A549 (cell line): ENCODE results near the gene ACVR2A. TPM values are rescaled to one million over a fixed set of nuclear protein-coding genes. Genes with fewer than 3 reads are reported as not detected.
A peak's percentile ranks its signal among the peaks of the same experiment; 100 is the strongest.

ENCODE experiments used
- ATAC-seq, 2 experiments: fragments of 200-7000 bp in 1 of 2; fragments of >200 bp in 1 of 2; cut with Nextera tagmentation in 1 of 2; cut with Tn5 transposase in 1 of 2; 3 replicates each; pipeline versions ENCODE4 v1.8.0 to v1.9.1; 2018 to 2020; ENCODE audit warnings: mild to moderate bottlenecking in 1 of 2, moderate library complexity in 1 of 2
- CTCF ChIA-PET: fragments of 300-600 bp; sonication (Branson Sonifier 250); formaldehyde crosslinking; extraction: SDS; loops from one replicate; lab custom pipeline; 2021; ENCODE audit warnings: antibody characterized with exemption, inconsistent platforms; lab: Yijun Ruan, JAX
- POLR2A ChIA-PET: fragments of 350-600 bp; formaldehyde crosslinking; extraction: SDS; loops from one replicate; lab custom pipeline; 2021; ENCODE audit warnings: antibody characterized with exemption, inconsistent platforms; lab: Yijun Ruan, JAX
- DNase-seq, 2 experiments: peaks; one replicate each; pipeline versions ENCODE4 v3.0.0 to v3.0.0-alpha.2; 2011 to 2016; ENCODE audit warnings: low read depth in 1 of 2, low spot score in 1 of 2
- FAIRE-seq: peaks from 2 replicates; lab custom pipeline; 2011; peaks lifted over from hg19 to GRCh38; lab: Jason Lieb, UNC
- H3K27ac ChIP-seq, 2 experiments: fragments of >200 bp; sonication (Bioruptor Twin); formaldehyde crosslinking; 3 replicates each; pipeline ENCODE4 v1.5.1; 2016 to 2017
- H3K4me1 ChIP-seq: fragments of >200 bp; sonication (Bioruptor Twin); formaldehyde crosslinking; 3 replicates; pipeline ENCODE4 v1.6.1; 2016
- H3K4me2 ChIP-seq: fragments of >200 bp; sonication (Bioruptor Twin); formaldehyde crosslinking; 3 replicates; pipeline ENCODE4 v1.6.1; 2016
- H3K4me3 ChIP-seq: fragments of >200 bp; sonication (Bioruptor Twin); formaldehyde crosslinking; 3 replicates; pipeline ENCODE4 v1.5.1; 2016
- H3K9me3 ChIP-seq: fragments of >200 bp; sonication (Bioruptor Twin); formaldehyde crosslinking; 3 replicates; pipeline ENCODE4 v1.6.1; 2016
- ATOH8 ChIP-seq: fragments of 250-450 bp; sonication (Bioruptor Pico); IDR thresholded peaks from 2 replicates; pipeline ENCODE4 v1.5.0; 2020; ENCODE audit warnings: low read depth, mild to moderate bottlenecking, moderate library complexity
- CBX2 ChIP-seq: fragments of 200-600 bp; sonication (generic); IDR thresholded peaks from 2 replicates; pipeline ENCODE4 v1.6.1; 2016; ENCODE audit warnings: low read depth, mild to moderate bottlenecking, borderline replicate concordance
- CEBPB ChIP-seq, 2 experiments: fragments of >200 bp in 1 of 2; sonication (Bioruptor Twin) in 1 of 2; formaldehyde crosslinking in 1 of 2; IDR thresholded peaks; 2 replicates each; pipeline ENCODE4 v1.6.1; 2012 to 2016
- CHD2 ChIP-seq: fragments of 150-350 bp; IDR thresholded peaks from 2 replicates; pipeline ENCODE4 v1.6.1; 2014; ENCODE audit warnings: low read length; ENCODE audit not compliant: partially characterized antibody
- CTCF ChIP-seq: fragments of >200 bp; sonication (Bioruptor Twin); formaldehyde crosslinking; IDR thresholded peaks from 3 replicates; pipeline ENCODE4 v1.5.1; 2016
- E2F6 ChIP-seq: IDR thresholded peaks from 2 replicates; pipeline ENCODE4 v1.6.1; 2012; ENCODE audit warnings: low read depth, borderline replicate concordance
- EP300 ChIP-seq, 2 experiments: fragments of >200 bp; sonication (Bioruptor Twin); formaldehyde crosslinking; IDR thresholded peaks; 2 replicates in 1 of 2; 3 replicates in 1 of 2; pipeline ENCODE4 v1.6.1; 2016 to 2017
- HEYL ChIP-seq: fragments of 250-450 bp; sonication (Bioruptor Pico); IDR thresholded peaks from 2 replicates; pipeline ENCODE4 v1.8.0; 2021; ENCODE audit warnings: mild to moderate bottlenecking, moderate library complexity
- JUN ChIP-seq, 2 experiments: fragments of >200 bp; sonication (Bioruptor Twin); formaldehyde crosslinking; IDR thresholded peaks; 2 replicates in 1 of 2; 3 replicates in 1 of 2; pipeline ENCODE4 v1.6.1; 2016 to 2017
- KDM1A ChIP-seq: fragments of 200-600 bp; sonication (generic); IDR thresholded peaks from 2 replicates; pipeline ENCODE4 v1.6.1; 2016; ENCODE audit warnings: low read depth, mild to moderate bottlenecking
- MYC ChIP-seq: IDR thresholded peaks from 2 replicates; pipeline ENCODE4 v1.6.1; 2012; ENCODE audit warnings: mild to moderate bottlenecking, inconsistent platforms, low read length, improper control_type of control experiment, borderline replicate concordance
- NPAS2 ChIP-seq: fragments of 250-450 bp; sonication (Bioruptor Pico); IDR thresholded peaks from 2 replicates; pipeline ENCODE4 v1.8.0; 2022; ENCODE audit warnings: mild to moderate bottlenecking, moderate library complexity, borderline replicate concordance
- NR3C1 ChIP-seq: fragments of >200 bp; sonication (Bioruptor Twin); formaldehyde crosslinking; IDR thresholded peaks from 3 replicates; pipeline ENCODE4 v1.6.1; 2017
- RAD21 ChIP-seq, 2 experiments: fragments of >200 bp in 1 of 2; sonication (Bioruptor Twin) in 1 of 2; formaldehyde crosslinking in 1 of 2; IDR thresholded peaks in 1 of 2; conservative IDR thresholded peaks in 1 of 2; 2 replicates in 1 of 2; 3 replicates in 1 of 2; pipeline ENCODE4 v1.6.1; 2012 to 2018; ENCODE audit warnings: inconsistent platforms in 1 of 2
- RCOR1 ChIP-seq: fragments of 150-350 bp; IDR thresholded peaks from 2 replicates; pipeline ENCODE4 v1.6.1; 2014; ENCODE audit warnings: antibody characterized with exemption, low read length, low read depth
- RFX5 ChIP-seq: fragments of 450-650 bp; IDR thresholded peaks from 2 replicates; pipeline ENCODE4 v1.7.1; 2014; ENCODE audit warnings: antibody characterized with exemption, mild to moderate bottlenecking, moderate library complexity
- SMC3 ChIP-seq: fragments of >200 bp; sonication (Bioruptor Twin); formaldehyde crosslinking; IDR thresholded peaks from 3 replicates; pipeline ENCODE4 v1.6.1; 2018; ENCODE audit warnings: inconsistent platforms
- TFCP2L1 ChIP-seq: fragments of 250-450 bp; sonication (Bioruptor Pico); IDR thresholded peaks from 2 replicates; pipeline ENCODE4 v1.5.0; 2021; ENCODE audit warnings: mild to moderate bottlenecking
- ZC3H11A ChIP-seq: fragments of 450-650 bp; IDR thresholded peaks from 2 replicates; pipeline ENCODE4 v1.6.1; 2014; ENCODE audit warnings: antibody characterized with exemption, mild to moderate bottlenecking
- whole genome bisulfite sequencing: methylation state at CpG from one replicate; pipeline ENCODE4 v1.1.6; 2017; ENCODE audit errors: missing lambda C conversion rate; 5-methylcytosine and 5-hydroxymethylcytosine counted together
- polyA plus RNA-seq, 4 experiments: library from polyadenylated mRNA; depleted of rRNA in 3 of 4; stranded (reverse); fragments of >200 nt; fragmentation: RNase III in 1 of 4; extraction: RNeasy Plus Mini Kit Qiagen cat#74134 plus additional on column Dnase treatment in 1 of 4; gene quantifications; 2 replicates in 3 of 4; 3 replicates in 1 of 4; pipeline ENCODE4 v1.2.3, GENCODE V29; 2011 to 2017
- TF ChIP-seq, protein P1 (sequence below): fragments of 450-650 bp; IDR thresholded peaks from 2 replicates; pipeline ENCODE4 v1.6.1; 2014; ENCODE audit warnings: antibody characterized with exemption

ACVR2A gene
- polyA plus RNA-seq, 2 of the 4 experiments (the other 2 are of a cell fraction) = 2.6 to 5.7 TPM

DNA sequence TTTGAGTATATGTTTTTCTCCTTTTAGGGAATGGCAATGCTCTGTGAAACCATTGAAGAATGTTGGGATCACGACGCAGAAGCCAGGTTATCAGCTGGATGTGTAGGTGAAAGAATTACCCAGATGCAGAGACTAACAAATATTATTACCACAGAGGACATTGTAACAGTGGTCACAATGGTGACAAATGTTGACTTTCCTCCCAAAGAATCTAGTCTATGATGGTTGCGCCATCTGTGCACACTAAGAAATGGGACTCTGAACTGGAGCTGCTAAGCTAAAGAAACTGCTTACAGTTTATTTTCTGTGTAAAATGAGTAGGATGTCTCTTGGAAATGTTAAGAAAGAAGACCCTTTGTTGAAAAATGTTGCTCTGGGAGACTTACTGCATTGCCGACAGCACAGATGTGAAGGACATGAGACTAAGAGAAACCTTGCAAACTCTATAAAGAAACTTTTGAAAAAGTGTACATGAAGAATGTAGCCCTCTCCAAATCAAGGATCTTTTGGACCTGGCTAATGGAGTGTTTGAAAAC is 82.3 kb downstream of the ACVR2A start:
- Histone ChIP-seq H3K4me2 (no peak overlapping the region), H3K4me1 (no peaks in the 10 kb centered on the region), H3K9me3 (no peaks in the 10 kb centered on the region), H3K27ac (no peak overlapping the region), H3K4me3 (no peak overlapping the region)
- WGBS = 88% methylated on average over 4 of the region's 4 CpGs
- ChIA-PET CTCF (interaction anchor here (1.0 to 1.1 kb wide), 2 partner anchors 10 to 582 kb away, joined by 3 read pairs; no protein-coding TSS in a partner anchor), POLR2A (no interaction called here)
- ATAC-seq (peak in 1 of 2 experiments; percentile 25; a peak in 1 of 6 replicates), DNase-seq (no peak), FAIRE-seq (no peak)
- no peak for TF ChIP-seq NR3C1
- TF ChIP-seq SMC3 = no peak
- peak in 1 of 2 experiments; percentile 6; a peak in 1 of 4 replicates for TF ChIP-seq CEBPB (IDR thresholded peaks at IDR 0.05)

GRCh38 chr2:147933931-147934330 is 89.1 kb downstream of the ACVR2A start:
- DNase-seq (no peak), FAIRE-seq (no peak), ATAC-seq (no peak)
- no peaks in the 10 kb centered on the region for H3K4me1 ChIP-seq
- POLR2A ChIA-PET = no interaction called here
- TF ChIP-seq HEYL (CRISPR knock-in tag) = no peak
- no peak for TF ChIP-seq CEBPB (IDR thresholded peaks at IDR 0.05)
- no peak for TF ChIP-seq KDM1A
- TF ChIP-seq, protein P1, sequence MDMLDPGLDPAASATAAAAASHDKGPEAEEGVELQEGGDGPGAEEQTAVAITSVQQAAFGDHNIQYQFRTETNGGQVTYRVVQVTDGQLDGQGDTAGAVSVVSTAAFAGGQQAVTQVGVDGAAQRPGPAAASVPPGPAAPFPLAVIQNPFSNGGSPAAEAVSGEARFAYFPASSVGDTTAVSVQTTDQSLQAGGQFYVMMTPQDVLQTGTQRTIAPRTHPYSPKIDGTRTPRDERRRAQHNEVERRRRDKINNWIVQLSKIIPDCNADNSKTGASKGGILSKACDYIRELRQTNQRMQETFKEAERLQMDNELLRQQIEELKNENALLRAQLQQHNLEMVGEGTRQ = no peak
- TF ChIP-seq NPAS2 (CRISPR knock-in tag) = no peak
- TF ChIP-seq TFCP2L1 (CRISPR knock-in tag) = no peak
- TF ChIP-seq EP300 (IDR thresholded peaks at IDR 0.05) = no peak
- no peak for TF ChIP-seq CHD2
- TF ChIP-seq RFX5 = no peak
- TF ChIP-seq JUN (IDR thresholded peaks at IDR 0.05) = no peak
- TF ChIP-seq RAD21 (conservative IDR thresholded peaks at IDR 0.05 in 1 of 2, IDR thresholded peaks at IDR 0.05 in 1 of 2) = no peak
- TF ChIP-seq CTCF = no peak
- H3K27ac ChIP-seq = no peak overlapping the region
- no peaks in the 10 kb centered on the region for H3K9me3 ChIP-seq
- CTCF ChIA-PET = interaction anchor here (1.1 to 1.5 kb wide), 2 partner anchors 575 to 1056 kb away, joined by 3 to 7 read pairs; no protein-coding TSS in a partner anchor
- no peak overlapping the region for H3K4me2 ChIP-seq
- H3K4me3 ChIP-seq = no peak overlapping the region

GRCh38 chr2:147934881-147935620 is 90.2 kb downstream of the ACVR2A start:
- TF ChIP-seq RCOR1 (no peak), CEBPB (IDR thresholded peaks at IDR 0.05) (no peak), CBX2 (no peak), ZC3H11A (no peak), KDM1A (no peak), E2F6 (no peak), JUN (IDR thresholded peaks at IDR 0.05) (no peak), ATOH8 (no peak), MYC (no peak)
- TF ChIP-seq, protein P1 = no peak
- FAIRE-seq (no peak), DNase-seq (no peak), ATAC-seq (no peak)
- no peak overlapping the region for H3K4me2 ChIP-seq
- H3K9me3 ChIP-seq = no peaks in the 10 kb centered on the region
- no peak overlapping the region for H3K27ac ChIP-seq
- WGBS = 100% methylated on average over 1 of the region's 1 CpG
- H3K4me3 ChIP-seq = no peak overlapping the region
- 0 out of 3 replicates have a peak, but pooled peaks cover 4% of the 10 kb centered on the region for H3K4me1 ChIP-seq
- CTCF ChIA-PET = interaction anchor here (1.1 to 2.3 kb wide), 4 partner anchors 14 to 1055 kb away, joined by 3 to 11 read pairs (median 4); no protein-coding TSS in a partner anchor
- POLR2A ChIA-PET = no interaction called here
